K562 (cell line): ENCODE measurements around the gene NISCH. TPM values are rescaled to one million over a fixed set of nuclear protein-coding genes. Genes with fewer than 3 reads are reported as not detected.

Experiments
- ATAC-seq: fragments of 200-7000 bp; cut with Tn5 transposase; 3 replicates; pipeline ENCODE4 v1.9.1; 2020; ENCODE audit warnings: moderate library complexity
- BruUV-seq: library from RNA; stranded (reverse); fragments of 400-500 nt; replicated peaks from 2 replicates; lab custom pipeline; 2021; lab: Mats Ljungman, UMichigan
- CTCF ChIA-PET: fragments of 300-600 bp; formaldehyde crosslinking; extraction: SDS; loops from one replicate; lab custom pipeline; 2021; ENCODE audit warnings: low intra/inter-chr PET ratio; lab: Yijun Ruan, JAX
- POLR2A ChIA-PET: fragments of 300-600, 350-650 bp; sonication (Branson Sonifier 250); formaldehyde crosslinking; extraction: SDS; loops from one replicate; lab custom pipeline; 2021; ENCODE audit warnings: antibody characterized with exemption, inconsistent platforms; lab: Yijun Ruan, JAX
- DNase-seq, 4 experiments: peaks; one replicate each; pipeline versions ENCODE4 v3.0.0 to v3.0.0-alpha.2; 2011 to 2018; ENCODE audit warnings: low spot score in 3 of 4, mixed read lengths in 3 of 4; ENCODE audit errors: extremely low read depth in 1 of 4
- FAIRE-seq: peaks from 2 replicates; lab custom pipeline; 2011; peaks lifted over from hg19 to GRCh38; lab: Jason Lieb, UNC
- H2AFZ ChIP-seq: 2 replicates; pipeline ENCODE4 v1.6.0; 2011; ENCODE audit warnings: low read depth, low read length, control low read depth, inconsistent platforms
- H3K27ac ChIP-seq: fragments of 200-600 bp; 3 replicates; pipeline ENCODE4 v1.8.0; 2011; ENCODE audit warnings: low read depth, mild to moderate bottlenecking, control low read depth, inconsistent platforms, low read length, moderate library complexity, mixed read lengths; ENCODE audit errors: extremely low read depth
- H3K27me3 ChIP-seq, 2 experiments: fragments of 300-600 bp in 1 of 2; 2 replicates in 1 of 2; 3 replicates in 1 of 2; pipeline versions ENCODE4 v1.6.0 to v1.8.0; 2011; ENCODE audit warnings: inconsistent platforms in 2 of 2, low read length in 2 of 2, mild to moderate bottlenecking in 1 of 2, mixed read lengths in 1 of 2, moderate library complexity in 1 of 2; ENCODE audit not compliant: control insufficient read depth in 2 of 2, insufficient read depth in 2 of 2
- H3K36me3 ChIP-seq: fragments of 300-600 bp; 3 replicates; pipeline ENCODE4 v1.8.0; 2011; ENCODE audit warnings: mild to moderate bottlenecking, low read length, inconsistent platforms; ENCODE audit not compliant: control insufficient read depth, insufficient read depth
- H3K4me1 ChIP-seq, 2 experiments: fragments of 200-600 bp in 1 of 2; replicated peaks in 1 of 2; 2 replicates in 1 of 2; 3 replicates in 1 of 2; pipeline versions ENCODE4 v1.5.1 to v1.8.0; 2011; ENCODE audit warnings: inconsistent platforms in 2 of 2, low read length in 2 of 2, mild to moderate bottlenecking in 1 of 2, mixed read lengths in 1 of 2, moderate library complexity in 1 of 2; ENCODE audit not compliant: control insufficient read depth in 2 of 2, insufficient read depth in 2 of 2
- H3K4me2 ChIP-seq: 2 replicates; pipeline ENCODE4 v1.6.1; 2011; ENCODE audit warnings: low read length, control low read depth, inconsistent platforms, mixed read lengths; ENCODE audit not compliant: insufficient read depth
- H3K4me3 ChIP-seq: fragments of 200-600 bp; sonication (generic), shearing (Covaris generic); 2 replicates; pipeline ENCODE4 v1.5.1; 2016; ENCODE audit warnings: control low read depth, inconsistent platforms
- H3K79me2 ChIP-seq: fragments of 200-600 bp; 3 replicates; pipeline ENCODE4 v1.8.0; 2011; ENCODE audit warnings: low read length, inconsistent platforms; ENCODE audit not compliant: control insufficient read depth, insufficient read depth
- H3K9ac ChIP-seq, 2 experiments: 2 replicates each; pipeline versions ENCODE4 v1.6.0 to v1.6.1; 2011; ENCODE audit warnings: low read depth in 2 of 2, low read length in 2 of 2, control low read depth in 1 of 2, inconsistent platforms in 1 of 2, mild to moderate bottlenecking in 1 of 2, mixed read lengths in 1 of 2; ENCODE audit not compliant: insufficient read depth in 1 of 2
- H3K9me1 ChIP-seq: one replicate; pipeline ENCODE4 v1.6.0; 2011; ENCODE audit warnings: inconsistent platforms, mild to moderate bottlenecking, low read length, moderate library complexity; ENCODE audit not compliant: control insufficient read depth, insufficient read depth
- H3K9me3 ChIP-seq: replicated peaks from 2 replicates; pipeline ENCODE4 v1.5.1; 2011; ENCODE audit warnings: low read depth, low read length, inconsistent platforms; ENCODE audit not compliant: control insufficient read depth, insufficient read depth
- H4K20me1 ChIP-seq: replicated peaks from 2 replicates; pipeline ENCODE4 v1.6.1; 2011; ENCODE audit warnings: low read length, inconsistent platforms, mixed read lengths; ENCODE audit not compliant: control insufficient read depth, insufficient read depth
- ATF3 ChIP-seq, 2 experiments: fragments of 450-650 bp in 1 of 2; sonication (generic) in 1 of 2; formaldehyde crosslinking in 1 of 2; IDR thresholded peaks in 1 of 2; conservative IDR thresholded peaks in 1 of 2; 2 replicates each; pipeline versions ENCODE4 v1.6.1 to v1.8.1; 2016 to 2023; ENCODE audit warnings: mild to moderate bottlenecking in 2 of 2, moderate library complexity in 2 of 2, inconsistent platforms in 1 of 2, missing genetic modification reagents in 1 of 2
- ATF7 ChIP-seq: fragments of 450-650 bp; IDR thresholded peaks from 2 replicates; pipeline ENCODE4 v1.7.1; 2014; ENCODE audit warnings: mild to moderate bottlenecking, moderate library complexity
- BRCA1 ChIP-seq, 2 experiments: fragments of 450-650 bp in 1 of 2; sonication (generic) in 1 of 2; formaldehyde crosslinking in 1 of 2; IDR thresholded peaks; 2 replicates each; pipeline versions ENCODE4 v1.5.0 to v1.6.1; 2017 to 2020; ENCODE audit warnings: mild to moderate bottlenecking in 1 of 2, missing genetic modification reagents in 1 of 2
- CBFA2T3 ChIP-seq: fragments of 450-650 bp; IDR thresholded peaks from 2 replicates; pipeline ENCODE4 v1.6.1; 2017
- GATAD2B ChIP-seq: fragments of 450-650 bp; IDR thresholded peaks from 2 replicates; pipeline ENCODE4 v1.6.1; 2017; ENCODE audit warnings: mild to moderate bottlenecking, borderline replicate concordance
- KDM2B ChIP-seq: fragments of 250-450 bp; sonication (Bioruptor Pico); IDR thresholded peaks from 2 replicates; pipeline ENCODE4 v1.8.0; 2021; ENCODE audit warnings: mild to moderate bottlenecking, moderate library complexity
- KDM5B ChIP-seq: fragments of 200-600 bp; sonication (generic); IDR thresholded peaks from 2 replicates; pipeline ENCODE4 v1.6.1; 2012; ENCODE audit warnings: low read depth, mild to moderate bottlenecking, moderate library complexity, low read length, control low read depth, inconsistent platforms; ENCODE audit not compliant: insufficient replicate concordance
- RBM14 ChIP-seq: fragments of 200-400 bp; formaldehyde crosslinking; IDR thresholded peaks from 2 replicates; pipeline ENCODE4 v1.6.1; 2018; ENCODE audit warnings: low read depth, mild to moderate bottlenecking, low read length, moderate library complexity, borderline replicate concordance; ENCODE audit not compliant: insufficient read depth
- TCF7L2 ChIP-seq: fragments of 150-350 bp; IDR thresholded peaks from 2 replicates; pipeline ENCODE4 v1.6.1; 2016; ENCODE audit warnings: low read depth, mild to moderate bottlenecking, low read length, moderate library complexity
- TFE3 ChIP-seq: fragments of 450-650 bp; formaldehyde crosslinking; IDR thresholded peaks from 2 replicates; pipeline ENCODE4 v1.4.0; 2020; ENCODE audit warnings: mild to moderate bottlenecking, mixed read lengths
- ZFP1 ChIP-seq: fragments of 450-650 bp; formaldehyde crosslinking; IDR thresholded peaks from 2 replicates; pipeline ENCODE4 v1.4.0; 2020; ENCODE audit warnings: mild to moderate bottlenecking, mixed read lengths
- ZNF398 ChIP-seq: fragments of 250-450 bp; sonication (Bioruptor Pico); IDR thresholded peaks from 2 replicates; pipeline ENCODE4 v1.8.0; 2021; ENCODE audit warnings: moderate library complexity, mild to moderate bottlenecking, inconsistent platforms
- WGBS: fragments of 100-300 bp; shearing (Covaris generic); methylation state at CpG from one replicate; pipeline ENCODE4 v1.1.6; 2016; ENCODE audit warnings: low coverage, mixed read lengths; ENCODE audit not compliant: insufficient coverage; ENCODE audit errors: missing lambda C conversion rate; 5-methylcytosine and 5-hydroxymethylcytosine counted together
- in situ Hi-C: fragments of 300-500 bp; cut with MboI; formaldehyde crosslinking; loops from 4 replicates; pipeline ENCODE4 v1.15.0; 2018; ENCODE audit warnings: inconsistent platforms, mixed read lengths
- intact Hi-C: fragments of 100-400 bp; cut with micrococcal nuclease; formaldehyde crosslinking; loops from 2 replicates; pipeline ENCODE4 v1.14.2; 2022
- polyA plus RNA-seq, 8 experiments: library from polyadenylated mRNA; depleted of rRNA in 4 of 8; stranded (reverse) in 5 of 8; unstranded in 3 of 8; fragments of >200 nt; fragmentation: Nextera tagmentation in 2 of 8; fragmentation: Illumina TruSeq in 1 of 8; extraction: Ambion mirVana in 2 of 8; extraction: Trizol in 1 of 8; gene quantifications; 2 replicates each; pipeline versions ENCODE4 v1.2.1 to v1.2.3, GENCODE V29; 2011 to 2014; ENCODE audit warnings: inconsistent platforms in 1 of 8, missing spikeins in 1 of 8
- total RNA-seq, 7 experiments: library from RNA; depleted of rRNA in 6 of 7; stranded (reverse); fragments of >200 nt in 6 of 7; fragmentation: Illumina TruSeq in 2 of 7; extraction: Trizol in 2 of 7; gene quantifications; 2 replicates each; pipeline versions ENCODE4 v1.2.1 to v1.2.3, GENCODE V29; 2011 to 2021; ENCODE audit warnings: low replicate concordance in 1 of 7

The NISCH gene
- total and polyA plus RNA-seq, 9 of the 15 experiments (the other 6 are each of a cell fraction or from before 2014, with no cell fraction given), result 0.44 to 43.5 (median 23.4) TPM

DNA sequence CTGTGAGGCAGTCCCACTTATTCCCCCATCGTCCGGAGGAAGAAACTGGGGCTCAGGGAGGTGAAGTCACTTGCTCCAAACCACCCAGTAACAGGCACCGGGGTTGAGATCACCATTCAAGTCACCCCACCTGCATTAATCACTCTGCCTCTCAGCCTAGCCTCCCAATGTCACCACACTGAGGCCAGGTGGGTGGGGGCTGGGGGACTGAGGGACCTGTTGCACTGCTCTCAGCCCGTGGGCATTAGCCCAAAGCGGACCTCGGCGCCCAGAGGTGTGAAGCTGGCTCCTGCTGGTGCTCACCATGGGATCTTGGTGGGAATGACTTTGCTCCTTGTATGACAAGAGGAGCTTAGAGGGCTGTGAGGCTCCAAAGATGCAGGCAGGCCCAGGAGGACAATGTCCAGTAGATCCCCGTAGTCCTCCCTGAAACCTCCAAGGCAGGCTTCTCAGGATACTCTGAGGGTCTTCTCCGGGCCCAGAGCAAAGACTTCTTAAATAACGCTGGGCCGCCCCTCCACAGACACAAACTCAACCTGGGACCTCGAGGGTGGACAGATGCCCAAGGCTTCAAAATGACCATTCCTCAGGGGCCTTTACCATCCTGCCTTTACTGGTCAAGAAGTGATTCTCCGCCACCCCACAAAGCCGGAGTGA is 76.6 kb downstream of the NISCH start (continued):
- no peak for TF ChIP-seq TFE3
- no peak for TF ChIP-seq ZNF398 (CRISPR knock-in tag)
- TF ChIP-seq BRCA1 (IDR thresholded peaks at IDR 0.05), result no peak
- 0 out of 2 replicates have a peak, but pooled peaks have one; percentile 39 for TF ChIP-seq BRCA1 (CRISPR knock-in tag; IDR thresholded peaks at IDR 0.05)
- TF ChIP-seq, all 486 proteins: peak for 3

DNA sequence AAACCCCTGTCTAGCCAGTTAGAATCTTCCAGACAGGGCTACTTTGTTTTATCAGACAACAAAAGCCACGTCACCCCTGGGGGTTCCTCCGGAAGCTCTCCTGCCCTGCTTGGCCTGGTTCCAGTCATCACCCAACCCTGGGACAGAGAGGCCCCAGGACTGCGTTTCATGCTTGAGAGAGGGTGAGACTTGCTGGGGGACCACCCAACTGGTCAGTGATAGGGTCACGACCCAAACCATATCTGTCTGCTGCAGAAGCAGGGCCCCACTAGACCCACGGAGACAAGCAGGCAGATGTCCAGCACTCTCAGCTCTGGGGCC is 77.1 kb downstream of the NISCH start:
- no peaks in the 10 kb centered on the region for H3K27me3 ChIP-seq
- ChIA-PET CTCF (no interaction called here), POLR2A (interaction anchor here (0.9 to 1.3 kb wide), 3 partner anchors 10 to 13 kb away, joined by 3 to 5 read pairs (median 4); no protein-coding TSS in a partner anchor)
- H3K4me1 ChIP-seq, result peaks cover 25 to 51% of the 10 kb centered on the region in 2 experiments
- H2AFZ ChIP-seq, result no peak overlapping the region
- peak; percentile 2 for ATAC-seq
- peaks cover 76% of the 10 kb centered on the region for H3K79me2 ChIP-seq
- peak; percentile 33 to 89 (median 62) for DNase-seq
- H3K9me3 ChIP-seq, result no peaks in the 10 kb centered on the region
- peak overlapping the region; percentile 78 for H3K4me2 ChIP-seq
- peak overlapping the region; percentile 82 to 92 for H3K9ac ChIP-seq
- peak overlapping the region; percentile 75 for H3K4me3 ChIP-seq
- no TSS peak for BruUV-seq
- intact Hi-C loops, result no loop called here
- H4K20me1 ChIP-seq, result peaks cover 16% of the 10 kb centered on the region; the same call in 1 of the 2 replicates
- H3K9me1 ChIP-seq, result peaks cover 17% of the 10 kb centered on the region
- H3K27ac ChIP-seq, result peak overlapping the region; percentile 82
- H3K36me3 ChIP-seq, result peaks cover 47% of the 10 kb centered on the region; the same call in 2 of the 3 replicates
- 0% methylated on average over 5 of the region's 5 CpGs for WGBS
- peak; percentile 96 for FAIRE-seq
- in situ Hi-C loops, result no loop called here
- TF ChIP-seq KDM2B (CRISPR knock-in tag), result no peak
- TF ChIP-seq GATAD2B, result 0 out of 2 replicates have a peak, but pooled peaks have one; percentile 8
- peak; percentile 69 for TF ChIP-seq ATF7
- TF ChIP-seq CBFA2T3, result peak; percentile 80
- peak; percentile 55; the same call in 1 of the 2 replicates for TF ChIP-seq ATF3 (IDR thresholded peaks at IDR 0.05)
- TF ChIP-seq ATF3 (CRISPR knock-in tag; conservative IDR thresholded peaks at IDR 0.05), result no peak
- peak; percentile 55 for TF ChIP-seq KDM5B
- no peak for TF ChIP-seq RBM14
- no peak for TF ChIP-seq ZFP1 (CRISPR knock-in tag)
- TF ChIP-seq TCF7L2, result 0 out of 2 replicates have a peak, but pooled peaks have one; percentile 35
